CD14-positive monocyte (primary cell): ENCODE data around the gene UTP25. TPM values are rescaled to one million over a fixed set of nuclear protein-coding genes. Genes with fewer than 3 reads are reported as not detected.

Experiments used
- DNase-seq, 3 donors: peaks; one replicate each; pipeline ENCODE4 v3.0.0-alpha.2; 2011 to 2022
- H2AFZ ChIP-seq: 2 replicates; pipeline ENCODE4 v1.6.0; 2012; ENCODE audit warnings: mild to moderate bottlenecking, low read depth, low read length, inconsistent platforms; ENCODE audit not compliant: insufficient read depth, poor library complexity, severe bottlenecking
- H3K27ac ChIP-seq, 2 donors: 1 replicate in 1 of 2; 2 replicates in 1 of 2; pipeline ENCODE4 v1.5.1; 2012 to 2013; ENCODE audit warnings: low read length in 2 of 2, control low read depth in 1 of 2, inconsistent platforms in 1 of 2, low read depth in 1 of 2, mild to moderate bottlenecking in 1 of 2
- H3K27me3 ChIP-seq, 2 donors: one replicate each; pipeline versions ENCODE4 v1.6.0 to v1.6.1; 2011 to 2013; ENCODE audit warnings: low read length in 2 of 2; ENCODE audit not compliant: control insufficient read depth in 2 of 2, insufficient read depth in 2 of 2
- H3K36me3 ChIP-seq, 2 donors: replicated peaks in 1 of 2; 1 replicate in 1 of 2; 2 replicates in 1 of 2; pipeline versions ENCODE4 v1.5.1 to v1.6.1; 2012 to 2013; ENCODE audit warnings: low read length in 2 of 2, control low read depth in 1 of 2, inconsistent platforms in 1 of 2, mild to moderate bottlenecking in 1 of 2; ENCODE audit not compliant: insufficient read depth in 2 of 2, control insufficient read depth in 1 of 2
- H3K4me1 ChIP-seq, 2 donors: 1 replicate in 1 of 2; 2 replicates in 1 of 2; pipeline versions ENCODE4 v1.5.1 to v1.6.1; 2012 to 2013; ENCODE audit warnings: low read length in 2 of 2, control low read depth in 1 of 2, inconsistent platforms in 1 of 2, mild to moderate bottlenecking in 1 of 2, moderate library complexity in 1 of 2; ENCODE audit not compliant: insufficient read depth in 2 of 2, control insufficient read depth in 1 of 2
- H3K4me2 ChIP-seq: replicated peaks from 2 replicates; pipeline ENCODE3; 2012; ENCODE audit warnings: low read length, moderate library complexity, mild to moderate bottlenecking; ENCODE audit not compliant: poor library complexity, severe bottlenecking; ENCODE audit errors: extremely low read depth
- H3K4me3 ChIP-seq, 3 experiments: fragments of 200-600 bp in 1 of 3; sonication (generic) in 1 of 3; replicated peaks in 1 of 3; 1 replicate in 2 of 3; 2 replicates in 1 of 3; pipeline ENCODE4 v1.5.1; 2011 to 2013; ENCODE audit warnings: low read length in 3 of 3, mild to moderate bottlenecking in 3 of 3, control low read depth in 2 of 3, low read depth in 2 of 3, inconsistent platforms in 1 of 3, moderate library complexity in 1 of 3
- H3K79me2 ChIP-seq: 2 replicates; pipeline ENCODE4 v1.6.0; 2012; ENCODE audit warnings: mild to moderate bottlenecking, control low read depth, inconsistent platforms, low read length, moderate library complexity; ENCODE audit not compliant: insufficient read depth
- H3K9ac ChIP-seq: 2 replicates; pipeline ENCODE4 v1.6.0; 2017; ENCODE audit warnings: low read length, mild to moderate bottlenecking; ENCODE audit not compliant: insufficient read depth, poor library complexity, severe bottlenecking
- H3K9me3 ChIP-seq, 2 donors: replicated peaks in 1 of 2; 1 replicate in 1 of 2; 2 replicates in 1 of 2; pipeline versions ENCODE4 v1.5.1 to v1.6.1; 2012 to 2013; ENCODE audit warnings: low read length in 2 of 2, control low read depth in 1 of 2; ENCODE audit not compliant: control insufficient read depth in 1 of 2, insufficient read depth in 1 of 2
- H4K20me1 ChIP-seq: 2 replicates; pipeline ENCODE4 v1.6.0; 2012; ENCODE audit warnings: mild to moderate bottlenecking, low read length, control low read depth, moderate library complexity; ENCODE audit not compliant: insufficient read depth
- H3K27ac Mint-ChIP-seq, 7 donors: one replicate each; pipeline ENCODE4 v1.8.0; 2020; ENCODE audit warnings: mild to moderate bottlenecking in 7 of 7, mixed read lengths in 7 of 7, moderate library complexity in 6 of 7, inconsistent platforms in 2 of 7
- H3K27me3 Mint-ChIP-seq, 3 donors: one replicate each; pipeline ENCODE4 v1.8.0; 2021 to 2022; ENCODE audit warnings: low read depth in 3 of 3, mild to moderate bottlenecking in 3 of 3, mixed read lengths in 3 of 3, moderate library complexity in 3 of 3, inconsistent platforms in 1 of 3
- H3K36me3 Mint-ChIP-seq, 2 donors: one replicate each; pipeline ENCODE4 v1.8.0; 2020; ENCODE audit warnings: mixed read lengths in 2 of 2, inconsistent platforms in 1 of 2, mild to moderate bottlenecking in 1 of 2
- H3K4me1 Mint-ChIP-seq: one replicate; pipeline ENCODE4 v1.8.0; 2020; ENCODE audit warnings: mild to moderate bottlenecking, mixed read lengths
- H3K4me3 Mint-ChIP-seq, 2 donors: one replicate each; pipeline ENCODE4 v1.8.0; 2020; ENCODE audit warnings: mild to moderate bottlenecking in 2 of 2, mixed read lengths in 2 of 2, moderate library complexity in 1 of 2
- H3K9me3 Mint-ChIP-seq, 7 donors: one replicate each; pipeline ENCODE4 v1.8.0; 2020 to 2022; ENCODE audit warnings: mixed read lengths in 7 of 7, mild to moderate bottlenecking in 6 of 7, moderate library complexity in 6 of 7, inconsistent platforms in 2 of 7
- CTCF ChIP-seq: fragments of 200-600 bp; IDR thresholded peaks from one replicate; pipeline ENCODE4 v1.8.0; 2022; ENCODE audit warnings: antibody characterized with exemption, mild to moderate bottlenecking
- WGBS: methylation state at CpG from one replicate; pipeline ENCODE4 v1.1.5; 2013; ENCODE audit warnings: missing lambda C conversion rate; ENCODE audit not compliant: insufficient coverage; 5-methylcytosine and 5-hydroxymethylcytosine counted together
- intact Hi-C, 2 donors: fragments of 100-400 bp; cut with micrococcal nuclease; formaldehyde crosslinking; loops; one replicate each; pipeline versions ENCODE4 v1.15.0 to v1.15.1; 2023
- polyA plus RNA-seq, 3 donors: library from polyadenylated mRNA; depleted of rRNA in 1 of 3; unstranded in 2 of 3; stranded (reverse) in 1 of 3; fragments of 300-500 nt in 2 of 3; fragments of >200 nt in 1 of 3; fragmentation: Illumina TruSeq in 2 of 3; gene quantifications; 1 replicate in 2 of 3; 2 replicates in 1 of 3; pipeline ENCODE4 v1.2.3, GENCODE V29; 2012 to 2021

The UTP25 gene
- polyA plus RNA-seq, 3 donors = 0.98 to 1.4 (median 1.1) TPM

- Mint-ChIP-seq H3K4me3 (no peak overlapping the region), H3K27me3 (peaks cover 9 to 21% (median 10%) of the 10 kb centered on the region in 3 donors), H3K36me3 (no peaks in the 10 kb centered on the region), H3K9me3 (no peaks in the 10 kb centered on the region), H3K27ac (no peak overlapping the region), H3K4me1 (peaks cover 22% of the 10 kb centered on the region)
- Histone ChIP-seq H4K20me1 (no peaks in the 10 kb centered on the region), H3K36me3 (no peaks in the 10 kb centered on the region), H3K79me2 (no peaks in the 10 kb centered on the region), H3K4me3 (no peak overlapping the region), H2AFZ (no peak overlapping the region), H3K9ac (no peak overlapping the region), H3K27me3 (no peaks in the 10 kb centered on the region), H3K4me2 (no peak overlapping the region), H3K27ac (no peak overlapping the region), H3K9me3 (no peaks in the 10 kb centered on the region), H3K4me1 (peaks cover 12 to 13% of the 10 kb centered on the region in 2 donors)
- intact Hi-C loops = no loop called here
- DNase-seq = peak in 1 of 3 donors; percentile 13
- no peak for TF ChIP-seq CTCF
These were observed 19.7 kb upstream of the UTP25 start for GRCh38 chr1:209808059-209808581.

GRCh38 chr1:209809611-209810010 lies 18.2 kb upstream of the UTP25 start:
- Histone ChIP-seq H3K79me2 (no peaks in the 10 kb centered on the region), H3K27ac (no peak overlapping the region), H3K36me3 (no peaks in the 10 kb centered on the region), H3K4me1 (peaks cover 12 to 13% of the 10 kb centered on the region in 2 donors), H3K9me3 (no peaks in the 10 kb centered on the region), H4K20me1 (no peaks in the 10 kb centered on the region), H3K9ac (no peak overlapping the region), H3K4me2 (no peak overlapping the region), H3K4me3 (no peak overlapping the region), H3K27me3 (no peaks in the 10 kb centered on the region), H2AFZ (no peak overlapping the region)
- 100% methylated on average over 1 of the region's 4 CpGs for WGBS
- Mint-ChIP-seq H3K4me1 (peaks cover 22% of the 10 kb centered on the region), H3K4me3 (no peak overlapping the region), H3K36me3 (no peaks in the 10 kb centered on the region), H3K27ac (no peak overlapping the region), H3K9me3 (no peaks in the 10 kb centered on the region), H3K27me3 (peaks cover 8 to 12% (median 8%) of the 10 kb centered on the region in 3 donors)
- no peak for DNase-seq
- intact Hi-C loops = no loop called here
- no peak for TF ChIP-seq CTCF
